Measurements from ENCODE around the gene ADAM12. TPM values are rescaled to one million over a fixed set of nuclear protein-coding genes. Genes with fewer than 3 reads are reported as not detected.

Gene ADAM12
- total RNA-seq, 1 experiment from 2014 or later: not detected

DNA sequence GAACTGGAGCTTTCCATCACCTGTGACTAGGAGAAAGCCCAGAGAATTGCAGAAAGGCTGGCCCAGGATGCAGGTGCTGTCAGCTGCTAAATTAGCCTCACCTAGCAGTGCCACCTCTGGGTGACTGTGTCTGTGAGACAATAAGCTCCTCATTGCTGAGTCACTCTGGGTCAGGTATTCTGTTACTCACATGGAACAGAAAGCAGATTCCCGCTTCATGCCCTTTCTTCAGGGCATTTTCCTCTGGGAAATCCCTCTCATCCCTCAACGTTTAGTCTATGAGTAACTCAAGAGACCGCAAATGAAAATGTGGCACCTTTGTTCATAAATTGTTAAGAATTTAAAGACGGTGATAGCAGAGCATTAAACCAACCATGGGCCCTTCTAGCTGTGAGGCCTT, 184.0 kb downstream of the ADAM12 start:
- H3K4me2 ChIP-seq (ENCODE audit: low read depth, low read length, poor library complexity, severe bottlenecking): no peak overlapping the region
- no peak overlapping the region for H3K27ac ChIP-seq (ENCODE audit: low read length)
- H2AFZ ChIP-seq (ENCODE audit: low read length): no peak overlapping the region
- H3K4me3 ChIP-seq (ENCODE audit: low read length): no peak overlapping the region
- no peaks in the 10 kb centered on the region for H4K20me1 ChIP-seq (ENCODE audit: insufficient read depth, low read depth, low read length)
- no peaks in the 10 kb centered on the region for H3K4me1 ChIP-seq (ENCODE audit: low read length)
- H3K9ac ChIP-seq (ENCODE audit: low read length): no peak overlapping the region
- no peaks in the 10 kb centered on the region for H3K9me3 ChIP-seq (ENCODE audit: low read length)
- DNase-seq: no peak
- H3K79me2 ChIP-seq (ENCODE audit: low read length): no peaks in the 10 kb centered on the region
- no peaks in the 10 kb centered on the region for H3K9me2 ChIP-seq (replicated peaks; ENCODE audit: insufficient read depth, low read length)
- H3K27me3 ChIP-seq (ENCODE audit: low read length): no peaks in the 10 kb centered on the region
- no peaks in the 10 kb centered on the region for H3K36me3 ChIP-seq (ENCODE audit: insufficient read depth, low read length)

GRCh38 chr10:126203746-126204145, 184.5 kb downstream of the ADAM12 start:
- H2AFZ ChIP-seq (ENCODE audit: low read length): no peak overlapping the region

GRCh38 chr10:126201603-126202002, 186.7 kb downstream of the ADAM12 start:
- Histone ChIP-seq H3K27ac (ENCODE audit: low read length) (no peak overlapping the region), H3K27me3 (ENCODE audit: low read length) (no peaks in the 10 kb centered on the region), H3K9me3 (ENCODE audit: low read length) (no peaks in the 10 kb centered on the region), H3K9ac (ENCODE audit: low read length) (no peak overlapping the region), H4K20me1 (ENCODE audit: insufficient read depth, low read depth, low read length) (no peaks in the 10 kb centered on the region), H3K4me1 (ENCODE audit: low read length) (no peaks in the 10 kb centered on the region), H3K4me2 (ENCODE audit: low read depth, low read length, poor library complexity, severe bottlenecking) (no peak overlapping the region), H3K4me3 (ENCODE audit: low read length) (no peak overlapping the region), H3K79me2 (ENCODE audit: low read length) (no peaks in the 10 kb centered on the region), H3K9me2 (replicated peaks; ENCODE audit: insufficient read depth, low read length) (no peaks in the 10 kb centered on the region), H3K36me3 (ENCODE audit: insufficient read depth, low read length) (no peaks in the 10 kb centered on the region), H2AFZ (ENCODE audit: low read length) (no peak overlapping the region)
- no peak for DNase-seq

More at GRCh38 chr10:126203746-126204145, 184.5 kb downstream of the ADAM12 start:
- Histone ChIP-seq H3K79me2 (ENCODE audit: low read length) (no peaks in the 10 kb centered on the region), H3K9ac (ENCODE audit: low read length) (no peak overlapping the region), H3K9me2 (replicated peaks; ENCODE audit: insufficient read depth, low read length) (no peaks in the 10 kb centered on the region), H3K4me1 (ENCODE audit: low read length) (no peaks in the 10 kb centered on the region), H3K27ac (ENCODE audit: low read length) (no peak overlapping the region), H3K4me3 (ENCODE audit: low read length) (no peak overlapping the region), H3K36me3 (ENCODE audit: insufficient read depth, low read length) (no peaks in the 10 kb centered on the region), H3K27me3 (ENCODE audit: low read length) (no peaks in the 10 kb centered on the region), H3K4me2 (ENCODE audit: low read depth, low read length, poor library complexity, severe bottlenecking) (no peak overlapping the region), H4K20me1 (ENCODE audit: insufficient read depth, low read depth, low read length) (no peaks in the 10 kb centered on the region), H3K9me3 (ENCODE audit: low read length) (no peaks in the 10 kb centered on the region)
- no peak for DNase-seq

- no peak for DNase-seq
- H2AFZ ChIP-seq (ENCODE audit: low read length): no peak overlapping the region
- no peaks in the 10 kb centered on the region for H3K27me3 ChIP-seq (ENCODE audit: low read length)
- H3K79me2 ChIP-seq (ENCODE audit: low read length): no peaks in the 10 kb centered on the region
- no peaks in the 10 kb centered on the region for H3K9me2 ChIP-seq (replicated peaks; ENCODE audit: insufficient read depth, low read length)
- no peak overlapping the region for H3K27ac ChIP-seq (ENCODE audit: low read length)
- no peaks in the 10 kb centered on the region for H3K9me3 ChIP-seq (ENCODE audit: low read length)
- H3K4me2 ChIP-seq (ENCODE audit: low read depth, low read length, poor library complexity, severe bottlenecking): no peak overlapping the region
- H3K36me3 ChIP-seq (ENCODE audit: insufficient read depth, low read length): no peaks in the 10 kb centered on the region
- H3K9ac ChIP-seq (ENCODE audit: low read length): no peak overlapping the region
- no peaks in the 10 kb centered on the region for H4K20me1 ChIP-seq (ENCODE audit: insufficient read depth, low read depth, low read length)
- H3K4me1 ChIP-seq (ENCODE audit: low read length): no peaks in the 10 kb centered on the region
- no peak overlapping the region for H3K4me3 ChIP-seq (ENCODE audit: low read length)
Observed at GRCh38 chr10:126199221-126199998, 188.9 kb downstream of the ADAM12 start.

DNA sequence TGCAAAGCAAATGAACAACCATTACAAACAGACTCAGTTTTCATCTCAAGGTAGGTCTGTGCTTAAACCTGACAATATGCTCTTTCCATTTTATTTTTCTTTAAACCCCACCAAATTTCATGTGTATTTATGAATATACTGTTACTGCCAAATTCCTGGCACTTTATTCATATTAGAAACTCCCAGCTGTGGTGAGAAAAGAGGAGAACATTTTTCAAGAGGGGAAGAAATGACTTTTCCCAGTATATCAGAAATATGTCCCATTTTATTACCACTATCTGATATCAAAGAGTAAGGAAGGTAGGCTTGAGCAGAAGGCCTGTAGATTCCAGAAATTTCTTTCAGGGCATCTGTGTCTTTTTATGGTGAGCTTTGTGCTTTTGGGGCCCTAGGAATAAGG, 189.6 kb downstream of the ADAM12 start:
- Histone ChIP-seq H2AFZ (ENCODE audit: low read length) (no peak overlapping the region), H3K4me2 (ENCODE audit: low read depth, low read length, poor library complexity, severe bottlenecking) (no peak overlapping the region)

GRCh38 chr10:126197036-126197543, 191.2 kb downstream of the ADAM12 start:
- Histone ChIP-seq H3K4me3 (ENCODE audit: low read length) (no peak overlapping the region), H3K9ac (ENCODE audit: low read length) (no peak overlapping the region), H3K27me3 (ENCODE audit: low read length) (no peaks in the 10 kb centered on the region), H3K36me3 (ENCODE audit: insufficient read depth, low read length) (no peaks in the 10 kb centered on the region), H3K9me3 (ENCODE audit: low read length) (no peaks in the 10 kb centered on the region), H2AFZ (ENCODE audit: low read length) (no peak overlapping the region), H3K9me2 (replicated peaks; ENCODE audit: insufficient read depth, low read length) (no peaks in the 10 kb centered on the region), H3K4me2 (ENCODE audit: low read depth, low read length, poor library complexity, severe bottlenecking) (no peak overlapping the region), H3K27ac (ENCODE audit: low read length) (no peak overlapping the region), H4K20me1 (ENCODE audit: insufficient read depth, low read depth, low read length) (no peaks in the 10 kb centered on the region), H3K79me2 (ENCODE audit: low read length) (no peaks in the 10 kb centered on the region), H3K4me1 (ENCODE audit: low read length) (no peaks in the 10 kb centered on the region)
- DNase-seq: no peak

More for the DNA sequence above, 189.6 kb downstream of the ADAM12 start:
- Histone ChIP-seq H3K36me3 (ENCODE audit: insufficient read depth, low read length) (no peaks in the 10 kb centered on the region), H3K4me3 (ENCODE audit: low read length) (no peak overlapping the region), H3K4me1 (ENCODE audit: low read length) (no peaks in the 10 kb centered on the region), H3K27ac (ENCODE audit: low read length) (no peak overlapping the region), H3K9me3 (ENCODE audit: low read length) (no peaks in the 10 kb centered on the region), H4K20me1 (ENCODE audit: insufficient read depth, low read depth, low read length) (no peaks in the 10 kb centered on the region), H3K79me2 (ENCODE audit: low read length) (no peaks in the 10 kb centered on the region), H3K9me2 (replicated peaks; ENCODE audit: insufficient read depth, low read length) (no peaks in the 10 kb centered on the region), H3K27me3 (ENCODE audit: low read length) (no peaks in the 10 kb centered on the region), H3K9ac (ENCODE audit: low read length) (no peak overlapping the region)
- DNase-seq: no peak

DNA sequence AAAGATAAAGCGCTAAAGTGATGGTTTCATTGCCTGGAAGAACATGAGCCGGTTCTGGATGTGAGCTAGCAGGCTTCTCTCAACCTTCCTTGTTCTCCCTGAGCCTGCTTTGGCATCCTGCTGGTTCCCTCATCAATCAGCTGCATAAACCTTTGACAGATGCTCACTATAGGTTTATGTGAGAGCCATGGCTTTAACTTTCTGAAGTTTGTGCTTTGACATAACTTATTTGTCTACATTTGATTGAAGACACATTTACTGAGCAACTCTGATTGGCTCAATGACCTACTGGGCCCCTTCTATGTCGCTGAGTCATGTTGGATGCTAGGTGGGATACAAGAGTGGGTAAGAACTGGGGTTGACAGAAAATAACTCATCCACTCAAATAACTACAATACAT, 192.0 kb downstream of the ADAM12 start:
- H3K27me3 ChIP-seq (ENCODE audit: low read length): no peaks in the 10 kb centered on the region
- no peak overlapping the region for H3K4me2 ChIP-seq (ENCODE audit: low read depth, low read length, poor library complexity, severe bottlenecking)
- no peaks in the 10 kb centered on the region for H3K9me3 ChIP-seq (ENCODE audit: low read length)
- no peak overlapping the region for H3K9ac ChIP-seq (ENCODE audit: low read length)
- H3K4me3 ChIP-seq (ENCODE audit: low read length): no peak overlapping the region
- no peaks in the 10 kb centered on the region for H3K4me1 ChIP-seq (ENCODE audit: low read length)
- H2AFZ ChIP-seq (ENCODE audit: low read length): no peak overlapping the region
- no peaks in the 10 kb centered on the region for H4K20me1 ChIP-seq (ENCODE audit: insufficient read depth, low read depth, low read length)
- no peaks in the 10 kb centered on the region for H3K9me2 ChIP-seq (replicated peaks; ENCODE audit: insufficient read depth, low read length)
- no peak overlapping the region for H3K27ac ChIP-seq (ENCODE audit: low read length)
- no peaks in the 10 kb centered on the region for H3K79me2 ChIP-seq (ENCODE audit: low read length)
- DNase-seq: no peak
- no peaks in the 10 kb centered on the region for H3K36me3 ChIP-seq (ENCODE audit: insufficient read depth, low read length)

- H3K4me1 ChIP-seq (ENCODE audit: low read length): no peaks in the 10 kb centered on the region
- no peaks in the 10 kb centered on the region for H4K20me1 ChIP-seq (ENCODE audit: insufficient read depth, low read depth, low read length)
- no peaks in the 10 kb centered on the region for H3K9me2 ChIP-seq (replicated peaks; ENCODE audit: insufficient read depth, low read length)
- no peaks in the 10 kb centered on the region for H3K9me3 ChIP-seq (ENCODE audit: low read length)
- H3K36me3 ChIP-seq (ENCODE audit: insufficient read depth, low read length): no peaks in the 10 kb centered on the region
- H3K79me2 ChIP-seq (ENCODE audit: low read length): no peaks in the 10 kb centered on the region
- no peak overlapping the region for H2AFZ ChIP-seq (ENCODE audit: low read length)
- H3K27ac ChIP-seq (ENCODE audit: low read length): no peak overlapping the region
- H3K4me3 ChIP-seq (ENCODE audit: low read length): no peak overlapping the region
- no peak overlapping the region for H3K4me2 ChIP-seq (ENCODE audit: low read depth, low read length, poor library complexity, severe bottlenecking)
- no peak for DNase-seq
- no peak overlapping the region for H3K9ac ChIP-seq (ENCODE audit: low read length)
- H3K27me3 ChIP-seq (ENCODE audit: low read length): no peaks in the 10 kb centered on the region
Observed at GRCh38 chr10:126191192-126191591, 197.1 kb downstream of the ADAM12 start.
